Renal cortical epithelial cell (primary cell): ENCODE results near the gene CYREN. TPM values are rescaled to one million over a fixed set of nuclear protein-coding genes. Genes with fewer than 3 reads are reported as not detected.
A peak's percentile ranks its signal among the peaks of the same experiment; 100 is the strongest.
"Not testable (repeated sequence)": the region's sequence is repeated elsewhere in the genome, so short reads cannot be mapped to it uniquely, and the experiment has no call there.

Experiments
- DNase-seq: peaks from one replicate; pipeline ENCODE4 v3.0.0-alpha.2; 2011; ENCODE audit warnings: low read depth
- total RNA-seq: library from RNA; depleted of rRNA; stranded (reverse); fragments of >200 nt; gene quantifications from 2 replicates; pipeline ENCODE4 v1.2.3, GENCODE V29; 2014

CYREN gene, protein sequence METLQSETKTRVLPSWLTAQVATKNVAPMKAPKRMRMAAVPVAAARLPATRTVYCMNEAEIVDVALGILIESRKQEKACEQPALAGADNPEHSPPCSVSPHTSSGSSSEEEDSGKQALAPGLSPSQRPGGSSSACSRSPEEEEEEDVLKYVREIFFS
- total RNA-seq = 75.0 and 126 TPM in 2 replicates

- peak; percentile 85 for DNase-seq
Measured at GRCh38 chr7:135170274-135170997, at the start of gene CYREN. CYREN (minus strand) TSS chr7:135170707; CDS start chr7:135168922, 1,785 bp downstream.

DNA sequence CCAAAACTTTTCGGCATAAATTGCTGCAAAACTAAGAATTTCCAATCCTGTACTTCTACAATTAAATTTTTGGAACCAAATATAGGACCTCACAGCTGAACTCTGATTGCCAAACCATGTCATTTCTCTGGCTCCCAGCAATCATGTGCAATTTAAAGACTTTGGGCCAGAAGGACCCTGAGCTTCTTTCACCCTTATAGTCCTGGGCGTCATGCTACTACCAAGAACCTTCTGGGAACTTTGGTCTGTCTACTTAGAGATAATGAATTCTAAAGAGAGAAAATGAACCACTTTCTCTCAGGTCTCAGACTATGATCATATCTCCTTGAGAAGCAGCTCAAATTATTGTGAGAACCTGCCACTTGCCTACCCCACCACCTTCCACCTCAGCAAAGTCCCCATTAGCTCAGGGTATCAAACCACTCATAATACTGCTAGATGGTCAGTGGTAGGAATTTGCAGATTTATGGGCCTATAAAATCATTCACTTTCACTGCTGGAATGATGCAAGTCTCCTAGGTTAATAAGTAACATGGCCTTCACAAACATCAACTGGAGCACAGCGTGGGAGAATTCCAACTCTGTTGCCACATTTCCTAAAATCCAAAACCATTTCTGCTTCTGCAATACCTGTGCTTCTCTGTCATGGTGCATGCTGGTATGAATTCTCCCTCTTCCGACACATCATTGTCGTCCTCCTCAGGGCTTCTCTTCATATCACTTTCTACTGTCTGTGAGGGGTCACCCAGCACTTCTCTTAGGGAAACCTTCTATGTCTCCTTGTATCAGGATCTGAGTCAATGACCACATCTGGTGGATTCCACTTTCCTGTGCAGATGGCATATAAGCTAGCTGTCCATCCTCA lies 47.4 kb upstream of the CYREN start:
- peak; percentile 98 for DNase-seq

GRCh38 chr7:135215698-135216097 lies 45.2 kb upstream of the CYREN start:
- peak; percentile 75 for DNase-seq

GRCh38 chr7:135215180-135215579 lies 44.7 kb upstream of the CYREN start:
- no peak for DNase-seq

DNA sequence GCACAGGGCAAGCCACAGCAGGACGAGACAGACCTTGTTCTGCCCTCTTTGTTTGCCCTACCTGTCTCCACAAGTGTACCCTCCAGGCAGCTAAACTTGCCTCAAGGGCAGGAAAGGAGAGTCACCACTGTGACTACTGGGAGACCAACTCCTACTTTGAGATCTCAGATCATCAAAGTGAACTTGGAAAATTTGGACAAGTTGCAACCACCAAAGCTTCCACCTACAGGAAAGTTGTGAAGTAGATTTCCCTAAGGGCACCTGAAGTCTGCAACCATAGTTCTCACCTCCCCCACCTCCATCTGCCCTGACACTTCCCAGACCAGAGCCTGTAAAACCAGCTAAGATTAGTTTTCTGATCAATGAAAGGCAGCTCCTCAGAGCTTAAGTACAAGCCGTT lies 43.3 kb upstream of the CYREN start:
- DNase-seq = no peak

DNA sequence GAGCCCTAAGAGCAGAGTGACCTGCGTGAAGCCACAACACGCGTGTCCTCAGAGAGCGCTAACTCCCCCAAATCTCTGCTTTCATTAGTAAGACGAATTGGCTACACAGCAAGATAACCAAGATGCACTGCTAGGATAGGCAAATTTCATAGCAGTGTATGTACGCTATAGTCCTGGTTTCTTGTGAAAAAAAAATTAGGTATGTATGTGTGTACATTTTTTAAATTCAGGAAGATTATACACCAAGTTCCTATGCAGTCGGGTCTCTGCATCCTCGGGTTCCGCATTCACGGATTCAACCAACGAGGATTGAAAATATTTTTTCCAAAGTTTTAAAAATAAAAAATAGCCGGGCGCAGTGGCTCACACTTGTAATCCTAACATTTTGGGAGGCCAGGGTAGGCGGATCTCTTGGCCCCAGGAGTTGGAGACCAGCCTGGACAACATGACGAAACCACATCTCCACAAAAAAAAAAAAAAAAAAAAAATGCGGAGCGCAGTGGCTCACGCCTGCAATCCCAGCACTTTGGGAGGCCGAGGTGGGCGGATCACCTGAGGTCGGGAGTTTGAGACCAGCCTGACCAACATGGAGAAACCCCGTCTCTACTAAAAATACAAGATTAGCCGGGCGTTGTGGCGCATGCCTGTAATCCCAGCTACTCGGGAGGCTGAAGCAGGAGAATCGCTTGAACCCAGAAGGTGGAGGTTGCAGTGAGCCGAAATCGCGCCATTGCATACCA lies 41.6 kb upstream of the CYREN start:
- DNase-seq = not testable (repeated sequence)

DNA sequence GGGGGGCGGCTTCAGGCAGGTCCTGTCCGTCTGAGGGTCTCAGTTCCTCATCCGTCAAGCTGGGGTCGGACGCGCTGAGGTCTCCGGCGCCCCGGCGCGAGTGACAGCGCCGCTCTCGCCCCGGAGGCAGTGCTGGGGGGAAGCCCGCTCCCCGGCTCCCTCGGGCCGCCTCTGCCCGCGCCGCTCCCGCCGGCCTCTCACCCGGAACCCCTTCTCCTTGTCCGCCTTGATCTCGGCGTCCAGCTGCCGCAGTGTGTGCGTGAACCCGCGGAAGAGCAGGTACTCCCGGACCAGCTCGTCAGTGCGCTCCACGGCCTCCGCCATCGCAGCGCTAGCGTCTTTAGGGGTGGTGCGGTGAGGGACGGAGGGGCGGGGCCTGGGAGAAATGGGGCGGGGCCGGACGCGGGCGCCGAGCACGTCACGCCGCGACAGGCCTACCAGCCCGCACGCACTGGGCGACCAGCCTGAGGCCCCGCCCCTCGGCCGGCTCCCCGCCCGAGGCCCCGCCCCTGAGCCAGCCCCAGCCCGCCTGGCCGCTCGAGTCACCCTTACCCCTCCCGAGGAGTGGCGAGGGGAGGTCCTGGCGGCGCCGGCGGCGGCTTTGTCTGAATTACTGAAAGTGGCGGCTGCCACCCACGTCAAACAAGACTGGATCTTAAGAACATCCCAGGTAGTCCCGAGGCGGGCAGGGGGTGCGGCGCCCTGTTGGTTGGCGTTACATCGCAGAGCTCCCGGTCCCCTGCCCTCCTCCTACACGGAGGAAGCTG lies 40.9 kb upstream of the CYREN start, which contains the start of gene WDR91:
TSS of gene WDR91 (minus strand) at position 348 of the 767 bp plus-strand sequence. CDS start at position 324, 24 bp downstream.
- DNase-seq = peak; percentile 78

- no peak for DNase-seq
Measured at GRCh38 chr7:135210888-135211178, 40.3 kb upstream of the CYREN start.

GRCh38 chr7:135209225-135209834 lies 38.8 kb upstream of the CYREN start:
- DNase-seq = peak; percentile 21

DNA sequence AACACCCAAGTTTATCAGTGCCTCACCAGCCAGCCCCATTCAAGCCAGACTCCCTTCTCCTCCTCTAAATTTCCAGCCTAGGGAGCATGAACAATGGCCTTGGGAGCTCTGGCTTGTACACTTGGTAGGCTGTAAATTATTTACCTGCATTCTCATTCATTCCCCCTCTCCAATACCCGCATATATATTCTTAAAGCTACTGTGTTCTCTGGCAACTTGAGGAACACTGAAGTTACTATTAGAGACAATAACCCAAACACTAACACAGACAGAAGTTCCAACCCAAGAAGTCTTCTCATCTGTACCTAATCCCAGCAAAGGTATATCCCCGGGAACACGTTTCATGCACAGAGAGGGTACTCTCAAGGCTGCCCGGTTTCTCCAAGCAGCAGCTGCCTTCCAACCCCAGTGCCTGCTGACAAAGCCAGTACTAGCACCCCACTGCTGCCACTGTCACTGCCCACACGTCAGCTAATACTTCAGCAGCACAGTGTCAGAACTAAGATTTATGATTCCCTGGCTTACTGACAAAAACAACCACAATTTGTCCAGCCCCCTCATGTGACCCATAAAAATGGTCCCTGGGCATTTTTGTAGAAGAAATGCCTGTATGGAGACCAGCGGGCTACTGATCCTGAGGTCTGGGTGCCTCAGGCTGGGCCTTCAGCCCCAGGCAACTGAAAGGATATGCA lies 37.7 kb upstream of the CYREN start:
- peak; percentile 96 for DNase-seq

GRCh38 chr7:135207406-135208101 lies 37.0 kb upstream of the CYREN start:
- peak; percentile 55 for DNase-seq

DNA sequence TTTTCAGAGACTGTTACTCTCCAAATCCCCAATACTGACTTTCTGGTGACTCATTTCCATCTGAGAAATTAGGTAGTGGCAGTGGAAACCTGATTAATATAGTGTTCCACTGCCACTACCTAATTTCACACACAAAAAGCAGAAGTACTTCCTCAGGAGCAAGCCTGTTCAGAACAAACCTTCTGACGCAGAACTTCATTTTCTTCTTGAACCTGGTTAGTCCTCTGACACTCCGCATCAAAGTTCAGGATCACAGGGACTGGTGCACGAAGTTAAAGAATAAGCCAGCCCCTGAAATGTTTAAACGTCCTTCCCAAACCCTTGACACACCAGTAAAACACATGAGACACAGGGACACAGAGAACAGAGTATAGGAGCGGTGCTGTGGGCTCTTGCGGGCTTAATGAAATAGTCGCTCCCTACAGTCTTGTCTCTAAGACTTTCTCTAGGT lies 36.5 kb upstream of the CYREN start:
- DNase-seq = peak; percentile 75

DNA sequence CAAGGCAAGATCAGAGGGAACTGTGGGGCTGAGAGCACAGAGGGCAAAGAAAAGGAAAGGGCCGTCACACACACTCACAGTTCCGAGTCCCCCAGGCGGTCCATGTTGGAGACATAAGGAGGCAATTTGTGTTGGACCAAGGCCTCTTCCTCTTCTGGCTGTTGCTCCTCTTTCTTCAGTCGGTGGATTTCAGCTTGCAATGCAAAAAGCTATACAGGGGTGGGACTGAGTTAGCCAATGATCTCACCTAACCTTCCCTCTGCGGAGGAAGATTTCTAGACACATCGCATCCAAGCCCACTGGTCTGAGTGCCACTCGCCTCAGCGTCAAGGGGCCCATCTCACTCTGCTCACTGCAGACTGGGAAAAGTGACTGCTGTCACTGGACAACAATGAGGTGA lies 35.3 kb upstream of the CYREN start:
- DNase-seq = no peak

DNA sequence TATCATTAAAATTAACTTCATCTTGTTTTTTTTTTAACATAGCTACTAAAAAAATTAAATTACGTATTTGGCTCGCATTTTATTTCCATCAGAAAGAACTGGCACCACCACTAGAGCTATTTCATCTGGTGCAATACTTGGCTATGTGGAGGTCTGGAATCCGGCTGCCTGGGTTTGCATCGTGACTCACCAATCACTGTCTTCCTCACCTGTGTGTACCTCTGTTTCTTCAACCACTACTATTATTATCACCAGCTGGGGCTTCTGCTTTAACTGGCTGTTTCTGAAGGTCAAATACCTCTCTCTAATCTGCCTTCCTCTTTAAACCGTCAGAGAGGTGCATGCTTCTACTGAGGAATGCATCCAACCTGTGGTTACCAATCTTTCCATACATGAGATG lies 34.4 kb upstream of the CYREN start:
- DNase-seq = peak; percentile 51

- DNase-seq = peak; percentile 88
Measured at GRCh38 chr7:135204341-135204749, 33.8 kb upstream of the CYREN start.

GRCh38 chr7:135201350-135201749 lies 30.8 kb upstream of the CYREN start:
- no peak for DNase-seq

GRCh38 chr7:135200821-135201331 lies 30.4 kb upstream of the CYREN start:
- DNase-seq = peak; percentile 80

DNA sequence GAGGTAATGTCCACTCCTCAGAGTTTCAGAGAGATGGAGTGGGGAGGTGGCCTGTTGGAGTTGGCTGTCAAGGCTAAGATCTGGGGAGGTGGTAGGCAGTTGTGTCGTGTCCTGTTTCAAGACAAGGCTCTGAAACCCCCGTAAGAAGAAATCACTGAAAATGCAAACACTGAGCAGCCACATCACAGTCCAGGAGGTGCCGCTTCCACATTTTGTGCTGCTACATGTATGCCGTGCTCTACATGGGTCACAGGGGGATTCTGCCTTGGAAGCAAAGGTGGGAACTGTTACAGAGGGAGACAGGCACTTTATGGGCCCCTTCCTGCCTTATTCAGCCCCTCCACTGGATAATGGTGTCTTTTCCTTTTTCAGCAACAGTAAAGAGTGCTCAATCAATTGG lies 28.9 kb upstream of the CYREN start:
- no peak for DNase-seq
